GM18498 (cell line): Measurements from ENCODE around the gene SH3BGRL3.
"Not testable (repeated sequence)": the region's sequence is repeated elsewhere in the genome, so short reads cannot be mapped to it uniquely, and the experiment has no call there.

ENCODE experiments used
- ATAC-seq: cut with Tn5 transposase; IDR thresholded peaks from one replicate; pipeline ENCODE4 v1.9.1; 2021; ENCODE audit warnings: mild to moderate bottlenecking, moderate library complexity; ENCODE audit not compliant: unreplicated experiment

SH3BGRL3 gene

GRCh38 chr1:26290122-26290881 is 10.4 kb downstream of the SH3BGRL3 start:
- ATAC-seq: peak; percentile 4

DNA sequence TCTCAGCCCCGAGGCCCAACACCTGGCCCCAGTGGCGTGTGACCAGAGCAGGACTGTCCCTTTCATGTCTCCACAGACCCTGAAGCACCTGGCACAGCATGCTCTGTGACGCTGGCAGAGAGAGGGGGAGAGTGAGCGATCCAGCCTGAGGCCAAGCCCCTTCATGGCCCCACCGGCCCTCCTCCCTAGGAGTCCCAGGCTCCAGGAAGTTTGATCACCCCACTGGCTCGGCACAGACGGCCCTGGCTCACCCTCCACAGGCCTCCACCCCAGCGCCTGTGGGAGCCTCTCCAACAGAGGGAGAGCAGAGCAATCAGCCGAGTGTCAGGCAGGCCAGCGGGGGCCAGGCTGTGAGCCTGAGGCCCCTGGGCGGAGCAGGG is 11.0 kb downstream of the SH3BGRL3 start:
- ATAC-seq: no peak

DNA sequence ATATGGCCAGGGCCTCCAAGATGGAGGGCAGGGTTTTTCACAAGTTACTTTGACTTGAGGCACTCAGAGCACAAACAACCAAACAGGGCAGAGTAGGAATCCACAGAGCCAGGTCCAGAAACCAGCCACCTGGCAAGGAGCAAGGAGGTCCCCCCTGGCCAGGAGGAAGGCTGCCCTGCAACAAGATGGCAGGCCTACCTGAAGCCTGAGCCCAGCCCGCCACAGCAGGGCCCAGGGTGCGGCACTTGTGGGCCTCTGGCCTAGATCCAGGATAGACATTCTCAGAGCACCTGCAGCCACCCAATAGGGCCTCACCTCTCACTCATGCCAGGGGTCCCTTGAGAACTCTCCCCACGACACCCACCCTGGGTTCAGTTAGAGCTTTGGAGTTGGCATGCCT is 11.5 kb downstream of the SH3BGRL3 start:
- no peak for ATAC-seq

DNA sequence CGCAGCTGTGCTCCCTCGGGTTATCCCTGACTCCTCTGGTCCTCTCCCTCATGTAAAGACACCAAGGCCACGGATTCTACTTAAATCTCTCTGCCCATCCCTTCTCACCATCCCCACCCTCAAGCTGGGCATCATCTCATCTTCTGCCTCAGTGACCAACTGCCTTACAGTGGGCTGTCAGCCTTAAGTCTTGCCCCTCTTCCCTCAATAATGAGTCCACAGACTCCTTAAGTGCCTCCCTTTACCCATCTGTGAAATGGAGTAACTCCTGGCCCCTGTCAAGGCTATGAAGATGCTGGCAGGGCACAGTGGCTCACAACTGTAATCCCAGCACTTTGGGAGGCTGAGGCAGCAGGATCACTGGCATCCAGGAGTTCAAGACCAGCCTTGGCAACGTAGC is 12.1 kb downstream of the SH3BGRL3 start:
- no peak for ATAC-seq

DNA sequence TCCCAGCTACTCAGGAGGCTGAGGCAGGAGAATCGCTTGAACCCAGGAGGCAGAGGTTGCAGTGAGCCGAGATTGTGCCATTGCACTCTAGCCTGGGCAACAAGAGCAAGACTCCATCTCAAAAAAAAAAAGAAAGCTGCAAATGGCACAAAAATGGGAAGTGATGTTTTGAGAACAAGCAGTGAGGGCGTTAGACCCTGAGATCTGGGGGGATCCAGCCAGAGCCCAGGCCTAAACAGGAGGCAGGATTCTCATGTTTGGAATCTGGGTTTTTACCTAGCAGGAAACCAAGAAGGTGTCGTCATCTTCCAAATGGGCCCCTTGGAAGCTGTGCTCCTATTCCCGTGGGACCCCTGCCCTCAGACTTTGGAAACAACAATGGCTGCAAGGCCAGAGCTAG is 12.8 kb downstream of the SH3BGRL3 start:
- not testable (repeated sequence) for ATAC-seq

DNA sequence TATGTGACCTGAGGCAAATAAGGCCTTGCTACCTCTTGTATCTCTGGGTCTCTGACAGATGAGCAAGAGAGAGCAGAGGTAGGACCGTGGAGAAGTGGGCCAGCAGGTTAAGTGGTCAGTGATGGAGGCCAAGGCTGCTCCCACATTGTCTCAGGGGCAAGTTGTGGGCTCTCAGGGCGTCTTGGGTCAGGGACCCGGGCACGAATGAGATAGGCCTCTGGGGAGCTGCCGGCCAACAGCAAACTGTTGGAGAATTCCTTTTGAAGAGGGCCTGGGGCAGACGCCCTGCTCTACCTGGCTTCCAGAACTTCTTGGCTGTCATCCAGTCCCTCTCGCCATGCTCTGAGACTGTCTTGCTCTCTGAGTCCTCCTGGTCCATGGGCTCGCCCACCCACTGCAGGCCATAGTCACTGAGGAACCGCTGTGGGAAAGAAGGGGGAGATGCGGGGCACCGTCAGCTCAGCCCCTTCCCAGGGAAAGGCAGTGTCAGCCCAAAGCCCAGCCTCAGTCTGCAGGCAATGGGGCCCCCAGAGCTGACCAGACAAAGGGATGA is 14.1 kb downstream of the SH3BGRL3 start:
- ATAC-seq: no peak

GRCh38 chr1:26295194-26296138 is 15.6 kb downstream of the SH3BGRL3 start:
- no peak for ATAC-seq

DNA sequence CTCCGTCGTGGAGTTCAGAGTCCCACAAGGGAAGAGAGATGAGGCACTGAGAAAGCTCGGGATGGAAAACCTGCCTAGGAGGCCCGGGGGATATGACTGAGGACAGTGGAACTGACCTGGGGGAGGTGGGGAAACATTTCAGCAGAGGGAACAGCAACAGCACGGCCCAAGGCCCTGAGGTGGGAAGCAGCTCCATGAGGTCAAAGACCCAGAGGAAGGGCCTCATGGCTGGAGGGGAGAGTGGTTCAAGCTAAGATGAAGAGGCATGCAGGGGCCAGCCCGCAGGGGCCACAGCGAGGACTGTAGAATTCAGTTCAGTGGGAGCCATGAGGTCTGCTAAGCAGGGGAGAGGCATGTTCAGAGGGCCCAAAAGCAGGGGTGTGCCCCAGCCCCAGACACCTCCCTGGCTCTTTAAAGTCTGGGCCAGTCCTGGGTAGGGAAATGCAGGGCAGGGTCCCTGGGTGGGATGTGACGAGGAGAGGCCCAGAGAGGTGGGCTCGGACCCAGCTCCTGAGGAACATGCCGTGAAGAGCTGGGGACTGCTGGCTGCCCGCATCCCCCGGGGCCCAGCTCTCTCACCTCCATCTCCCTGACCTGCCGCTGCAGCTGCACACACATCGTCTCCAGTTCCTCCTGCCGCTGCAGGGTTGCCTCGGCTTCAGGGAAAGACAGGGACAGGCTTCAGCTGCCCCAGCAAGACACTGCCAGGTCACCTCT is 16.6 kb downstream of the SH3BGRL3 start:
- no peak for ATAC-seq

- ATAC-seq: no peak
These were observed 17.3 kb downstream of the SH3BGRL3 start for GRCh38 chr1:26297057-26297790.

- ATAC-seq: no peak
These were observed 17.9 kb downstream of the SH3BGRL3 start for GRCh38 chr1:26297791-26298124.

DNA sequence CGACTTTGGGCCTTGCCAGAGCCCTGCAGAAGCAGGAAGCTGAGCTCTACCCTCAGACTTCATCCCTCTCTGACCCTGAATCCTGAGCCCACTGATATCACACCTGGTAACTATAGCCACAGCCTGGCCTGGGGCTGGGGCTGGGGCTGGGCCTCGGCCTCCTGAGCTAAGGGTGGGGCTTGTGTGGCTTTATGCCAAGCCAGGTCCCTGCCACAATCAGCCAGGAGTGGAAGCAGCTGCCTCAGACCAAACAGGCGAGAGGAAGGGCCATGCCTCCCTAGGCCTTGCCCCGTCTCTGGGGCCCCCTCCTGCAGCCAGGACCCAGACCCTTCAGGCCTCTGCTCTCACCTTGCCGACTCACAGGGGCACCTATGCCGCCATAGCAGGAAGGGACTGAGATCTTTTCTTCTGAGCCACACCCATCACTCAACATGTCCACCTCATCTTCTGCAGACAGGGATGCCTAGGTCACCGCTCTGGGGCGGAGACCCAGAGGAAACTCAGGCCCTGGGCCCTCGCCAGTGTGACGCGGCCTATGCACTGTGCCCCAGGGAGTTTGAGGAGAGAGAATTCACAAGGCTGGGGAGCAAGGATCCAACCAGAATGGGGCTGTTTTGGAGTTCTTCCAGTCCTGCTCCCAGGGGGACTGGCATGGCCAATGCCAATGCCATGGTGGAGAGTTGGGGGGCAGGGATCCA is 20.8 kb downstream of the SH3BGRL3 start:
- no peak for ATAC-seq

DNA sequence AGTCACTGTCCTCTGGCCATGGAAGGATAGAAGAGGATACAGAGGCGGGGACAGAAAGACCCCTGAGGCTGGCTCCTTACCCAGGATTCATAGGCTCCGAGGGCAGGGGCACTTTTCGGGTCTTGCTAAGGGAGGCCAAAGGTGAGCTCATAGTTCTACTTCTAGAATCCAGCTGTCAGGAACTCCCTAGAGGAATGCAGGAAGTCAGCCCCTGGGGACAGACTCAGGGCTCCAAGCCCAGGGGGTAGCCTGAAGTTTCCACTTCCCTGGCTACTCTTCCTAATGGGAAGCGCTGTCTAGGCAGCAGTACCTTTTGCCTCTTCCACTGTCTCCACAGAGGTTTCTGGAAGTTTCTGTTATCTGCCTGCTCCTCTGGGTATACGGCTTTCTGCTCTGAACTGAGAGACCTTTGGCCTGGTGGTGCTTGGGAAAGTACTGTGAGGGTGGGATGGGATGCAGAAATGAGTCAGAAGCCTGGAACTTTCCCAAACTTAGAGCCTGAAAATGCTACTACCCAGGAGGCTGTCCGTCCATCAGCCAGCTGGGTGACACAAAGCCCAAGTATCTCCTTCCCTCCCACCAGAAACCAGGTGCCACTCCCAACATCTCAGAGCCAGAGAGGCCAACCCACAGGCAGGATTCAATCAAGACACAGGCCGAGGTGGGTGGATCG is 23.0 kb downstream of the SH3BGRL3 start:
- no peak for ATAC-seq

GRCh38 chr1:26305667-26306289 is 25.9 kb downstream of the SH3BGRL3 start:
- peak; percentile 11 for ATAC-seq

DNA sequence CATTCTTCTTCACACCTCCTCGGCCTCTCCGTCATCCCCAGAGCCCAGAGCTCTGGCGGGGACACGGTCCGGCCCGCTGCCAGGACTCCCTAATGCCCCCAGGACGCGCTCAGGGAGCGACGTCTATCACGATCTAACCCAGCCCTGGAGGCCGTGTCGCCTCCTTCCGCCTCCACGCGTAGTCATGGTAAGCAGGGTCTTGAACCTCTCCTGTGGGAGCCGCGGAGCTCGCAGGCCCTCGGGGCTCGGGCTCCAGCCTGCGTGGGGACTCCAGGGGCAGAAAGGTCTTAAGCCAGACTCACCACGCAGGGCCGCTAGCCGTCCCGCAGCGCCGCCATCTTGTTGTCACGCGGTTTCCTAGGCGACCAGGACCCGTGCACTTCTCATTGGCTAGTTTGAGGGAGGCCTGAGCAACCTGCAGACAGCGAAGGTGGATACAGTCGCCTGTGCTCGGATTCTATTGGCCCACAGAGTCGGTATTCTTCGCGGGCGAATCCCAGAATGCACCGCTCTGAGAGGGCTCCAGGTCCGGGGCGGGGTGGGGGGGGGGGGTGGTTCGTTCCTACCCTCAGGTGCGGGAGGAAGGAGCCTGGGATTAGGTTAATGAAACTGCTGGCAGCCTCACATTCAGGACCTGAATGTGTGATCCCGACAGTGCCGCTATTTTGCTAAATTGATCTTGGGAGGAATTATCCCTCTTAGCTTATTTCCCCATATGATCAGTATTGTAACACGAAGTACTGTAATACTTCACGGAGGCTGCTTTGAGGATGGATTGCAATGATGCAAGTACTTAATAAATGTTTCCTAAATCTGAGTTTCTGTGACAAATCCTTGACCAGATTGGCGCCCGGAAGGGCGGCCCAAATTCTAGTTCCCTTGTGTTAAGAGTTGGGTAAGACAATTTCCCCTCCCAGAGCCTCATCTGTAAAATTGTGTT is 26.7 kb downstream of the SH3BGRL3 start, which contains the start of gene UBXN11:
TSS of gene UBXN11 (minus strand) at position 347 of the 940 bp plus-strand sequence. CDS start 3,753 bp downstream, outside the sequence.
- peak; percentile 99 for ATAC-seq

- no peak for ATAC-seq
These were observed 27.5 kb downstream of the SH3BGRL3 start for GRCh38 chr1:26307363-26307781.

- not testable (repeated sequence) for ATAC-seq
These were observed 28.3 kb downstream of the SH3BGRL3 start for GRCh38 chr1:26307966-26308899.
